ENCODE data around the gene CCDC152. TPM values are rescaled to one million over a fixed set of nuclear protein-coding genes. Genes with fewer than 3 reads are reported as not detected.
"Not testable (repeated sequence)": the region's sequence is repeated elsewhere in the genome, so short reads cannot be mapped to it uniquely, and the experiment has no call there.

CCDC152 gene
- total RNA-seq, 2 donors from 2014 or later: 0.90 to 2.3 TPM

DNA sequence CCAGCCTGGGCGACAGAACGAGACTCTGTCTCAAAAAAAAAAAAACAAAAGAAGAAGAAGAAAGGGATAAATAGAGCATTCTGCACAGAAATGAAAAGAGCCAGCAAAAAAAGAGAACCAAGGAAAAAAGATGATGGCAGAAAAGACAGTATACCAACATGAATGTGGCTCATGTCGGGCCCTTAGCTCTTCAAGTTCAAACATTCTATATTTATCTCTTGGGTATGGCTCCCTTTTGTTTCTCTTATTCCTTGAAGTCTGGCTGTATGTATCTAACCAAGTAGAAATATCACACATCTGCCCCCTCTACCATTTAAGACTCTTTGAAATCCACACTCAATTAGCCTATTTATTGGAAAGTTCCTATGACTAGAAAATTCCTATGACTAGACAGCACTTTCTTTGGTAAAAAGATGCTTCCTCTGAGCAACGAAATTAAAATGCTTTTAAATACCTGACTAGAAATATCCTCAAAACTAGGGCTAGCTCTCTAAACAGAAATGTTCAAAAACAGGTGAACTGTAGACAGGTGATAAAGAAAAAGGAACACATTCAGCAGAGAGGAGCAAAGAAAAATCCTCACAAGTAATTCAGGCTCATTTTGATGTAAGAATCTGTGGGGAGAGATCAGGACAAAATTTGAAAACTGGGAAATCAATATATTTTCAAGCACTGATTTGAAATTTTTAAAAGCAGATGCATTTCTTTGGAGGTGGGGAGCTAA lies 52.4 kb downstream of the CCDC152 start:
- intact Hi-C loops (cut with DNase I): no loop called here
- no peak for DNase-seq (ENCODE audit: low spot score)

DNA sequence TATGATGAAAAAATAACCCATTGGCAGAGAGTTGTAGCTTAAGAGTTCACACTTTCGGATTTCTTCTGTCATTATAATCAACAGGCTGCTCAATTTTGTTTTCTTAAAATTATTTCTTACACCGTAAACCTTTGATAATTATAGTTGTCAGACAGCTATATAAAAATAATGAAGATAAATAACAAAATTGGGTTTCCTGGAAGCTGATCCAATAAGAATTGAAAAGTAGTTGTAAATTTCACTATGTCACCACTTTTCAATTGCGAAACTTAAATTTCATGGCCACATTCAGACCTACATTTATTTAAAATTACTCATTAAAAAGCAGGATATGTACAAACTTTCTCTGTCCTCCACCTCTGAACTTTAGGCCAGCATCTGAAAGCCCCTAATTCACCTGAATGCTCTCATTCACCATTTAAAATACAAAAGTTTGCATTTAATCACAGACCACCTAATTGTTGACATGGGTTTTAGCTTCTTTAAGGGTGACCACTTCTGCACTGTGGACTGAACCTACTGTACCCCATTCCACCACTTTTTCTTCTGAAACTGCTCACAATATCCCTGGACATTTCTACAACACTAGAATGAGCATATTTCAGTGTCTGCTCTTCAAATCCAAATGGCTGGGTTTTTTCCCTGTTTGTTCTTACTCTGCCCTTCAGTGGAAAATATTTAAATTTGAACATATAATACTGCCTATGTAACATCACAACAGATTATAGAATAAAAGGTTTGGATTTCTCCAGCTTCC lies 54.4 kb downstream of the CCDC152 start:
- no peak for DNase-seq (ENCODE audit: low spot score)
- intact Hi-C loops (cut with DNase I): no loop called here

DNA sequence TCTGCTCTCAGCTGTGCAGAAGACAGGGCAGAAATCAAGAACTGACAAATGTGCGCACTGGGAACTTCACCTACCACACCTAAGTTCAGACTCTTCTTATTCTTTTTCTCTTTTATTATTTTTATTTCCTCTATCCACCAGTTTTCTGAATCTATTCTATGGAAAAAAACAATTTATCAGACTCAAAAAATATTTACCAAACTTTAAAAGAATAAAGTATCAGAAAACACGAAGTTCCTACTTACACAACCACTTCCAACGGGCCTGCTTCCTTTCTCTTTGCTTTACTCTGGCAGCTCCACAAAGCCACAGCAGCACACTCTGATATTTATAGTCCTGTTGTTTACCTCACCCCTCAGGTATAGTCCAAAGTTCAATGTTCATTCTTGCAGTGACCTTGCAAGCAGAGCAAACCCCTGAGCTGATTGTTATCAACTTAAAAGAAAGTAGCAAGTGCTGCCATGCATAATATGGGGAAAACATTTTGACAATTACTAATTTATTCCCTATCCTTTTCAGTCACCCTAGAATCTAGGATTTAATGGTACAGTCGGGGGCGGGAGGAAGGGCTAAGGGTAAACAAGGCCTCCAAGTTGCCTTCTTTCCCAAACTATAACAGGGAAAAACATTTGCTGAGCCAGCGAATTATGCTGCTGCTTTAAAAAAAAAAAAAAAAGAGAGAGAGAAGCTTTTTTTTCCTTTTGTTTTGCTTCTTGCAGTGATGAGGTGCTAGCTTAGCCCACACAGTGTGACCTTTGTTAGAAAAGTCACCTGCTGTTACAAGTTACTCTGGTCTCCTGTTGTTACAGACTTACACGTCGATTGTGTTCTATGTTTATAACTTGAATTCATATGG lies 55.2 kb downstream of the CCDC152 start, which contains the start of gene SELENOP:
Gene SELENOP, minus strand, starts transcription at position 302 of the 856 bp plus-strand sequence. CDS start 3,539 bp downstream, outside the sequence.
- no peak for DNase-seq (ENCODE audit: low spot score)
- intact Hi-C loops (cut with DNase I): no loop called here

DNA sequence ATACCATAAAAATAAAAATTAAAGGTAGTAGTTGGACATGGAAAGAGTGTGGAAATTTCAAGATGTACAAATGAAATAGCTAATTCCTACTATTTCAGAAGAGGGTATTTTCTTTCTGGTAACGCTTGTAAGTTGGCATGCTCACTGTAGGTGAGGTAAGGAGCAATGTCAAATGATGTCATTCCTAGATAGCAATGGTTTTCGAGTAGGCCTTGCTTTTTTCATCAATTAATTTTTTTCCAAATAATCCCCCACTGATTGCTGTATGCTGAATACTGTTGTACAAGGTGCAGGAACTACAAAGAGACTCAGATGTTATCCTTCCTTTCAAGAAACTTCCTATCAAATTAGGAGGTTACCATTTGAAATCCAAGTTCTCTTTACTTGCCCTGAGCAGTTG lies 56.0 kb downstream of the CCDC152 start:
- intact Hi-C loops (cut with DNase I): no loop called here
- DNase-seq (ENCODE audit: low spot score): no peak

DNA sequence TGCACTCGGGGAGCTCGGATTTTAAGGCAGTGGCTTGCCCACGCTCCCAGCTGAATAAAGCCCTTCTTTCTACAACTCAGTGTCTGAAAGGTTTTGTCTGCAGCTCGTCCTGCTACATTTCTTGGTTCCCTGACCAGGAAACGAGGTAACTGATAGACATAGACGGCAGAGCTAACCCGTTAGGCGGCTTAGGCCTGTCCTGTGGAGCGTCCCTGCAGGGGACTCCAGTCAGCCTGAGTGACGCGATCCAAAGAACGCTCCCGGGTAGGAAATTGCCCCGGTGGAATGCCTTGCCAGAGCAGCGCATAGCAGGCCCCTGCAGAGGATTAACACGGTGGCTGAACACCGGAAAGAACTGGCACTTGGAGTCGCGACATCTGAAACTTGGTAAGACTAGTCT lies 56.9 kb downstream of the CCDC152 start:
- intact Hi-C loops (cut with DNase I): no loop called here

DNA sequence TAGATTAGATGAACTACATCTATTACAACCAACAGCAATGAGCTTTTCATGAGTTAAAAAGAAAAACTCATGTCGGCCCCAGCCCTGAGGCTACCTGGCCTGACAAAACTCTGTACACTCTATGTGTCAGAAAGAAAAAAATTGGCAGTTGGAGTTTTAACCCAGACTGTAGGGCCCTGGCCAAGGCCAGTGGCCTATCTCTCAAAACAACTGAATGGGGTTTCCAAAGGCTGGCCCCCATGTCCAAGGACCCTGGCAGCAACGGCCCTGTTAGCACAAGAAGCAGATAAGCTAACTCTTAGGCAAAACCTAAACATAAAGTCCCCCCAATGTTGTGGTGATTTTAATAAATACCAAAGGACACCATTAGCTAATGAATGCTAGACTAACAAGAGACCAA lies 59.9 kb downstream of the CCDC152 start:
- intact Hi-C loops (cut with DNase I); DNase-seq (ENCODE audit: low spot score): not testable (repeated sequence)

More for the DNA sequence above, 56.9 kb downstream of the CCDC152 start:
- no peak for DNase-seq (ENCODE audit: low spot score)

DNA sequence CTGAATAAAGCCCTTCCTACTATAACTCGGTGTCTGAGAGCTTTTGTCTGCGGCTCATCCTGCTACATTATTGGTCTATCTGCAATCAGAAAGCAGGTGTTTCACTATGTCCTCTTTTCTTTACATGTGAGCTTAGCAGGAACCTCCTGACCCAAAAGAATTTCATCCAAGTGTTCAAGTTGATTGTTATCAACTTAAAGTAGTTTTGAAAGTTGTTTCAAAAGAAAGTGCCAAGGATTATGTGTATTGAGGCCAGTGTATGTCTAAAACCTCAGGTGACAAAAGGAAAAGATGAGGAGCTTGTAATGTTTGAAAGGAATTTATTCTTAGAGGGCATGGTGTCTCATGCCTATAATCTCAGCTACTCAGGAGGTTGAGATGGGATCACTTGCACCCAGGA lies 63.1 kb downstream of the CCDC152 start:
- DNase-seq (ENCODE audit: low spot score): no peak
- intact Hi-C loops (cut with DNase I): no loop called here

DNA sequence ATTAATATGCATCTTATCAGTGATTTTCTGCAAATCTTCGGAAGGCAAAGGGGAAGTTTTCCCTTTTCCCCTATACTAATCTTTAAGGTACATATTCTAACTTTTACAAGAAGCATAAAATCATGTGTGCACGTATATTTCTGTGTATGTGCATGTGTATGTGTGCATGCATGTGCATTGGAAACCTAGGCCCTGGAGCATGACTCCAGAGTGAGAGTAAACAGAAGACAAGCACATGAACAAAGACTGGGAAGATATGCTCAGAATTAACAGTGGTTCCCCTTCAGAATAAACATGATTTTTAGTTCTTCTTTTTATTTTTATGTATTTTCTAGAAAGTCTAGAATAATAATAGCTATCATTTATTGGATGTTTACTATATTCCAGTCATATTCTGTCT lies 65.9 kb downstream of the CCDC152 start:
- intact Hi-C loops (cut with DNase I): no loop called here
- DNase-seq (ENCODE audit: low spot score): no peak

DNA sequence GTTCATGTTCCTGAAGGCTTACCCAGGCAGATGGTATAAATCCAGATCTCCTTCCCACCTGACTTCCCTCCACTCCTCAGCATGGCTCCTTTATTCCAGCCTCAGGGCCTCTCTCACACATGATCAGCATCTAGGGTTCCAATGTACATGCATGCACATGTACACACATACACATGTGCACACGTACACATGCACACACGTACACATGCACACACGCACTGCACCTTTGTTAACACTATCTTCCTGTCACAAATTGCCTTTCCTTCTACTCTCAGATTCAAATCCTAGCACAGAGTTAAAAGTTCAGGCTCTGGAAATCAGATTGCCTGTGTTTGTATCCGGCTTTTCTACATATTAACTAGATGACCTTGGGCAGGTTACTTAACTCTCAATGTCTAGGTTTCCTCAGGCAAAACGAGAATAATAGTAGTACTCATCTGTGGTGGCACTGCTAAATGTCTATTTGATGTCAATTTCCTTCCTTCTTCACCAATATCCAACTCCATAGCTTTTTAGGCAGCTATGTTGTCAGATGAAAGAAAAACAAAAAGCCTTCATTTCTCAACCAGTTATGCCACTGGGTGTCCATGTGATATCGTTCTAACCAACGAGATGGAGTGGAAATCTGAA lies 67.8 kb downstream of the CCDC152 start:
- intact Hi-C loops (cut with DNase I): no loop called here
- DNase-seq (ENCODE audit: low spot score): no peak

DNA sequence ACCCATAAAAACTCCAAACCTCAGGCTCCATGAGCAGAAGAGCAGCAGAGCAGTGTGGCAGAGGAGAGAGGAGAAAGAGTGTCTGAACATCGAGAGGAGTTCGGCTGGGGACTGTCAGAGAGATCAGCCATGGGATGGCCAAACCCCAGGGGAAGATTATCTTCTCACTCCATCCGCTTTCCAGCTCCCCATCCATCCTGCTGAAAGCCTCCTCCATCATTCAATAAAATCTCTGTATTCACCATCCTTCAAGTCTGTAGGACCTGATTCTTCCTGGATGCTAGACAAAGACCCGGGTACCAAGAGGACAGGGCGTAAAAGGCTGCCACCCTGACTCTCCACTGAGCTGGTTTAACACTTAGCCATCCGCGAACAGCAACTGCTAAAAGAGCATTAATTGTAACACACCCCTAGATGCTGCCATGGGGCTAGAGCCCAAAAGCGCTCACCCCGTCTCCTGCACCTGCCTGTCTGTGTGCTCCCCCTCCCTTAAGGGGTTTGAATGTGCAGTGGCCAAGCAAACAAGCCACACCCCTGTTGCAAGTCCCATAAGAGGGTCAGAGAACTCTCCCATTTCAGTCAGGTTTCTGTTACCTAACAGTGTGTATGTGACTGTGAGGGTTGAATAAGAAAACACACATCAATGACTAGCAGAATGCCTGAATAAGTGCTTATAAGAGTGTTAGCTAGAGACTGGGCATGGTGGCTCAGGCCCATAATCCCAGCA lies 69.0 kb downstream of the CCDC152 start:
- intact Hi-C loops (cut with DNase I): no loop called here
- DNase-seq (ENCODE audit: low spot score): no peak

DNA sequence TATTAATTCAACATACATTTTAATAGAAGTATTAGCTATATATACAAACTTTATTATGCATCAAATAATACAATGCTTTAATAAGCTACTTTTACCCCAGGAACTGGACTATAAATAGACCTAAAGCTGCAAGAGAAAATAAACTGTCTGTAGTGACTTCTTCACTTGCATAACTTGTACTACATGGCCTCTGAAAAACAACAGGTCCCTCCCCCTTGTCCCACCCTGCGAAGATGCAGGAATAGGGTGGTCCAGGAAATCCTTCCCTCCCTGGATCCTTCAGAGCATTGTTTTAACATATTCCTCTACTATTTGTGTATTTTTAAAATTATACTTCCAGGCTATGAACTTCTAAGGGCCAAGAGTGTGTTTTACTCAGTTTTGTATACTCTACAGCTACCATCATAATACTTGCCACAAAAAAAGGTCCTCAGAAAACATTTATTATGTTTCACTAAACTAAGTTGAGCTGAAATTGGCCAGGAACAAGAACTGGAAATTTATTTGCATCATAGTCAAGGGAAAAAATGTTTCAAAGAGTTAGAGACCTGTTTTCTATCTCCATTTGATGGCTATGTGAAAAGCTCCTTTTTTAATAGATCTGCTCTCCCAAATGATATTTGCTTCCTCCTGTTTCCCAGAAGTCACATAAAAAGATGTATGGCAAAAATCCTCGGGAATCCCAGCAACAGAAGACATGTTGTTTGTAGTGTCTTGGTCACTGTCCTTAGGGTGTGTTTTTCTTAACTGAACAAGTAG lies 70.3 kb downstream of the CCDC152 start:
- intact Hi-C loops (cut with DNase I): no loop called here
- DNase-seq (ENCODE audit: low spot score): no peak

DNA sequence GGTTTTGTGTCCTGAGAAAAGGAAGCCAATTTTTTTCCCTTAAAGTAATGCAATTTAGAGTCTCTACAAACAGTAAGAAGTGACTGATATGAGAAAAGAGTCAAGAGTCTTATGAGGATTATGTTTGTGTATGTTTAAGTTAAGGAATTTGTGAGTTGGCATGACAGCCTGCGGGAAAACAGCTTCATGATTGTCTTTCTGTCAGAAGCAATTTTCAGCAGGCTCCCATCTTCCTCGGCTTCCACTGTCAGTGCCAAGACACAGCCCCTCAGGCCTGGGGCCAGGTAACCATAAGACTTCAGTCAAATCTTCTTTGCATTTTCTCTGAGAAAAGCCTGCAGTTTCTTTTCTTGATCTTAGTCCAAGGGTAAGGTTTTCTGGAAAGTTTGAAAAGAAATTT lies 72.1 kb downstream of the CCDC152 start:
- DNase-seq (ENCODE audit: low spot score): no peak
- intact Hi-C loops (cut with DNase I): no loop called here

DNA sequence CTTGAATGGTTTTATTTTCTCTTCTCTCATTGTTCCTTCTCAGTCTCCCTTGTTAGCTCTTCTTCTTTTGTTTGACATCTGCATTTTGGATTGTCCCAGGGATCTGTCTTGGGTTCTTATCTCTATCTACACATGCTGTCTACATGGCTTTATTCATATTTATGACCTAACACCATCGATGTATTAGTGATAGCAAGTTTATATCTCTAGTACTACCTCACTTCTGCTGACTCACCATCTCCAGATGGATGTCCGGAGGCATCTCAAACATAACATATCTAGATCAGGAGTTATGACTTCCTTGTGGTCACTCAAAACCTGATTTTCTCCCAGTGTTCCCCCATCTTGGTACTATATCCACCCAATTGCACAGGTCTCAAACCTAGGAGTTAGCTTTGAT lies 74.3 kb downstream of the CCDC152 start:
- intact Hi-C loops (cut with DNase I): no loop called here
- no peak for DNase-seq (ENCODE audit: low spot score)

DNA sequence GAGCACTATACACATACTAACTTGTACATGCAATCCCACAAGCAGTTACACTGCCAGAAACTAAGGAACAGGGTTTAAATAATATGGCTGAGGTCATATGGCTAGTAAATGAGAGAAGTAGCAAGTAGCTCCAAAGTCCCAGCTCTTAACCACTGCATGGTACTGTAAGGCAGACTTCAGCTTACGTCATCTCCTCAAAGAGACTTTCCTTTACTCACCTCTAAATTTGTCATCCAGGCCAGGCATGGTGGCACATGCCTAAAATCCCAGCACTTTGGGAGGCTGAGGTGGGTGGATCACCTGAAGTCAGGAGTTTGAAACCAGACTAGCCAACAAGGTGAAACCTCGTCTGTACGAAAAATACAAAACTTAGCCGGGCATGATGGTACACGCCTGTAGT lies 75.4 kb downstream of the CCDC152 start:
- intact Hi-C loops (cut with DNase I): no loop called here
- no peak for DNase-seq (ENCODE audit: low spot score)

DNA sequence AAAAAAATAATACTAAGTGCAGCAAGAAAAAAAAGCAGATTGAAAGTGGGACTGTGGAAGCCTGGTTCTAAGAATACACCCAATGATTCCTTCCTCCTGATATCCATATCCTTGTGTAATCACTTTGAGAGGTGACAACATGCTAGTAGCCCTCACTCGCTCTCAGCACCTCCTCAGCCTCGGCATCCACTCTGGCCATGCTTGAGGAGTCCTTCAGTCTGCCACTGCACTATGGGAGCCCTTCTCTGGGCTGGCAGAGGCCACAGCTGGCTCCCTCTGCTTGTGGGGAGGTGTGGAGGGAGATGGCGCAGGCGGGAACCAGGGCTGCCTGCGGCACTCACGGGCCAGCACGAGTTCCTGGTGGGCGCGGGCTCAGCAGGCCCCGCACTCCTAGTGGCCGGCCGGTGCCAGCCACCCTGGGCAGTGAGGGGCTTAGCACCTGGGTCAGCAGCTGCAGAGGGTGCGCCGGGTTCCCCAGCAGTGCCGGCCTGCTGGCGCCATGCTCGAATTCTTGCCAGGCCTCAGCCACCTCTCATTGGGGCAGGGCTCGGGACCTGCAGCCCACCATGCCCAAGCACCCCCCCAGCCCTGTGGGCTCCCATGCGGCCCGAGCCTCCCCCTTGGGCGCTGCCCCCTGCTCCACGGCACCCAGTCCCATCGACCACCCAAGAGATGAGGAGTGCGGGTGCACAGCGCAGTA lies 79.6 kb downstream of the CCDC152 start:
- no peak for DNase-seq (ENCODE audit: low spot score)
- intact Hi-C loops (cut with DNase I): no loop called here

DNA sequence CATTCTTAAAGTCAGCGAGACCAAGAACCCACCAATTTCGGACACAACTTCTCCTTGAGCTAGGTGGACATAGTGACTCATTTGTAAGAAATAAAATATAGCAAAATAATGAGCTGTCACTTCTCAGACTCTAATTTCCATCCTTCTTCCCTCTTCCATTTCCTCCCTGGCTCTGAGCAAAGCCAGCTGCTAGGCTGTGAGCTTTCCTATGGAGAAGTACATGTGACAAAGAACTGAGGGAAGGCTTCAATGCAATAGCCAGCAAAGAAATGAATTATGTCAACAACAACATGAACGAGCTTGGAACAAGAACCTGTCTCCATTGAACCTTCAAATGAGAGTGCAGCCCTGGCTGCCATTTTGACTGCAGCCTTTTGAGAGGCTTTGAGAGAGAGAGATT lies 81.0 kb downstream of the CCDC152 start:
- intact Hi-C loops (cut with DNase I): no loop called here
- no peak for DNase-seq (ENCODE audit: low spot score)

DNA sequence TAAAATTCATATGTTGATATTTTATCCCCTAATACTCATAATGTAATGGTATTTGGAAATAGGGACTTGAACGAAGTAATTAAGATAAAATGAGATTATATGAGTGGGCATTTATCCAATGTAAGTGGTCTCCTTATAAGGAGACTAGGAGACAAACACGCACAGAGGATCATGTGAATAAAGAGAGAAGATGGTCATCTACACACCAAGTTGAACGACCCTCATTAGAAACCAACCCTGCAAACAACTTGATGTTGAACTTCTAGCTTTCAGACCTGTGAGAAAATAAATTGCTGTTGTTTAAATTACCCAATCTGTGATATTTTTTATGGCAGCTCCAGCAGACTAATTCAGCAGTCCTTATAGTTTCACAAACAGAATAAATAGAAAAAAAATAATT lies 82.6 kb downstream of the CCDC152 start:
- intact Hi-C loops (cut with DNase I): no loop called here
- DNase-seq (ENCODE audit: low spot score): no peak

DNA sequence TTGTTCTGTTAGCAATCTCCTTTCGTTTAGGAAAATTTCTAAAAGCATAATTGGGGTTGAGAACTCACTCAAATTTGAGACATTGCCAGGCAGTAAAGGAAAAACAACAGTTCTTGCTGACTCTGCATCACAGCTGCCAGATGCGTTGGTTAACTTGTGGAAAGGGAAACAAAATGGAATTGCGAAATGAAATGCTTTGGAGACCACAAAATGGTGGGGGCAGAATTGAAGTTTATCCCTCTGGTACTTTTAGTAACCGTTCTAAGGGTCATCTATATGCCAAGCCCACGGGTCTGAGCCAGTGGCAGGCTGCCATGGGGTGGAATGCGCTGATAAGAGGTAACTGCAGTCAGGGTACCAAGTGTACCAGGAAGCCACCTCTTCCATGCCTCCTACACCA lies 83.7 kb downstream of the CCDC152 start:
- intact Hi-C loops (cut with DNase I): no loop called here
- DNase-seq (ENCODE audit: low spot score): peak; percentile 88

All from posterior vena cava (tissue), 2 donors.